ENCODE results near the gene PROCR.
"Not testable (repeated sequence)": the region's sequence is repeated elsewhere in the genome, so short reads cannot be mapped to it uniquely, and the experiment has no call there.

The PROCR gene

DNA sequence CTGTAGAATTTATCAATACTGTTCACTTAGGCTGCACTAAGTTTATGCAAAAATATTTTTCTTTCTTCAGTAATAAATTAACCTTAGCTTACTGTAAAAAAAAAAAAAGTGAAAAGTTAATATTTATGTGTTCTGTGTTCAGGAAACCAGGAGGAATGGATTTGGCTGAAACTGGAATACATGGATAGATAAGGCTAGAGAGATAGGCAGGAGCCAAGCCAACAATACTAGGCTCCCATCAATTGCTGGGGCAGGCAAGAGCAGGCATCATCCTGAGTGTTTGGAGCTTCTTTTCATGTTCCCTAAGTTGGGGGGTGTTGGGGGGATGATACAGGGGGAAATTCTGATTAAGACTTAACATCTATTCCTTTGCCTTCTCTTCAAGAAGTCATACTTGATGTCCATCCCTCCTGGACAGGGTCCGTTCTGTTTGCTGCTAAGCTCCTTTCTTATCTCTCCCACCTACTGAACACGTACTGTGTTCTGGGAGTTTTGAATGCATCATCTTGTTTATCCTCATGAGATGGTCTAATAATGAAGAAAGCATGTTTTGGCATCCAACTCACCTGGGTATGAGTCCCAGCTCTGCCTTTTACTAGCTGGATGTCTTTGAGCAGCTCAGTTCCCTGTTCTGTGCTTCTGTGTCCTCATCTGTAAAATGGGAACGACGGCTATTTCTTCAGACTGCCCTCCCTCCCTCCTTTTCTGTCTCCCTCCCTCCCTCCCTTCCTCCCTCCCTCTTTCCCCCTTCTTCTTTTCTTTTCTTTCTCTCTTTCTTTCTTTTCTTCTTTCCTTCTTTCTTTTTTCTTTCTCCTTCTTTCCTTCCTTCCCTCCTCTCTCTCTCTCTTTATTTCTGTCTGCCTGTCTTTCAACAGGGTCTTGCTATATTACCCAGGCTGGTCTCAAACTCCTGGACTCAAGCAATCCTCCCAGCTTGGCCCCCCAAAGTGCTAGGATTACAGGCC, 6.4 kb upstream of the PROCR start:
- no peak for DNase-seq (ENCODE audit: low spot score)

DNA sequence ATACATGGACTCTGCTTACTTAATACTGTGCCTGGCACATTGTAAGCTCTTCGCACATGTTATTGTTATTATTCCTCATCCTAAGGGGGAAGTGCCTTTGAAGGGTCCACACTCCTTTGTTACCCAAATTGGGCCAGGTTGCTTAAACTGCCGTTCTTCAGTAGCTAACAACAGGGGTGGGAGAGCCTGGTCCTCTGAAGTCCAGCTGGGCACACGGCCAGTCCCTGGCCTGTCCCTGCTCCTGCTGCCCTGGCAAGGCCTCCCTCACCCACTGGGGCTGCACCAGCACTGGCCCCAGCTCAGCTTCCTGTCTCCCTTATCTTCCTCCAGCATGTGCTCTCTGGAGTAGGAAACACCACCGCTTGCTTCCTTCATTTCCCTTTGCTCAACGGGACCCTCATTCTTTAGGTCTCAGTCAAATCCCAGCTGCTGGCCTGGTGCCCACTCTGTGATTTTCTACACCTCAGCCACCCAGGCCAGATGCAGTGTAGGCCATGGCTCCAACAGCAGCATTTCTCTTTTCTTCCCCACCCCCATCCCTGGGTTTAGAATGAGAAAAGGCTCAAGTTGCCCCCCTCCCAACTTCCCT, 5.5 kb upstream of the PROCR start:
- DNase-seq (ENCODE audit: low spot score), result no peak

DNA sequence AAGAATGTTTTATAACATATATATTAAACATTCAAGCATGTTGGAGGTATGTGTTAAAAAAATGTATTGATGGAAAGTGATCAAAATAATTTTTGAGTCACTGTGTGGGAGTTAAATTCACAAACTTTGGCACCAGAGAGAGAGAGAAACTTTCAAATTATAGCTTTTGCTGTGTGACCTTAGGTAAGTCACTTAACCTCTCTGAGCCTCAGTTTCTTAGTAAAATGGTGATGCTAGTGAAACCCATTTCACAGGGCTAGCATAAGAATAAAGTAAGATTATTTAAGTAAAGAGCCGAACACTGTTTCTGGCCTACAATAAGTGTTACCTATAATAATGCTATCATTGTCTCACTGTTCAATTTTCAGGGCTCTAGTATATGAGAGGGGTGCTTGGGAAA, 4.1 kb upstream of the PROCR start:
- DNase-seq (ENCODE audit: low spot score), result no peak

DNA sequence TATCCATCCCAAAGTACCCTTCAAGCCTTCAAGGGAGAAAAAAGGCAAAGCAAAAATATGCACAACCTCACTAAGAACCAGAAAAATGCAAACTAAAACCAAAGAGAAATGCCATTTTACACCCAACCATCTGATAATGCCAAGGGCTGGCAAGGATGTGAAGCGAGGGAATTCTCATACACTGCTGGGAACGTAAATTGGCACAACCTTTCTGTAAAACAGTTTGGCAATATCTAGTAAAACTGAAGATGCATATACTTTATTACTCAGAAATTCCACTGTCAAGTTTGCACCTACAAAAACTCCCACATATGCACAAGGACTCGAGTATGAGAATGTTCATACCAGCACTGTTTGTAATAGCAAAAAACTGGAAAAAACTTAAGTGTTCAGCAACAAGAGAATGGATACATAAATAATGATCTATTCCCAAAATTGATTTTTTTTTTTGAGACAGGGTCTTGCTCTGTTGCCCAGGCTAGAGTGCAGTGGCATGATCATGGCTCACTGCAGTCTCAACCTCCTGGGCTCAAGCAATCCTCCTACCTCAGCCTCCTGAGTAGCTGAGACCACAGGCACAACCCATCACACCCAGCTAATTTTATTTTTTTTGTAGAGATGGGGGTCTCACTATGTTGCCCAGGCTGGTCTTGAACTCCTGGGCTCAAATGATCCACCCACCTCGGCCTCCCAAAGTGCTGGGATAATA, 3.0 kb upstream of the PROCR start:
- DNase-seq (ENCODE audit: low spot score), result not testable (repeated sequence)

DNA sequence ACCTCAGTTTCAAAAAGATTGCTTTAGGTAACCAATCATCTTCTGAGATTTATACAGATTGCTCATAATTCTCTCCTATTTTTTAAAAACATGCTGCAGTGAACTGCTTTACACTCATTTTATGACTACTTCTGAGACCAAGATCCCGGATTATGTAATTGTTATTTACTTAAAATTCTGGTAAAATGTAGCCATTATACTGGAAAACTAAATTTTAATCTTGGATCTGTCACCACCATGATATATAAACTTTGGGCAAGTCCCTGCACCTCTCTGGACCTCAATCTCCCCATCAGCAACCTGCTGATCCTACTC, 477 bp upstream of the PROCR start:
- DNase-seq (ENCODE audit: low spot score), result no peak

DNA sequence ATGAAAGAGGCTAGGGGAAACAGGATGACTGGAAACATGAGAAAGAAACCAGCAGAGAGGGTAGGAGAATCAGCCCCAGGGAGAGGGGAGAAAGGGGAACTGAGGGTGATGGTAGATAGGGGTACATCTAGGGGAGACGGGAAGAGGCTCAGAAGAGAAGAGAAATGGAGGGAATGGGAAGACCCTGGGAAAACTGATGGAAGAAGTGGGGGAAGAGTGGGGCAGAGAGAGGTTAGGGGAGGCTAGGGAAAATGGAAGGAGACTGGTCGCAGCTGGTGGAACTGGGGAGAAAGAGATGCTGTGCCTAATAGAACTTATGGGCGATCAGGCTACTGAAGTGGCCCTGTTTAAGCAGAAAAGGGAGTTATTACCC, 548 bp downstream of the PROCR start:
- no peak for DNase-seq (ENCODE audit: low spot score)

DNA sequence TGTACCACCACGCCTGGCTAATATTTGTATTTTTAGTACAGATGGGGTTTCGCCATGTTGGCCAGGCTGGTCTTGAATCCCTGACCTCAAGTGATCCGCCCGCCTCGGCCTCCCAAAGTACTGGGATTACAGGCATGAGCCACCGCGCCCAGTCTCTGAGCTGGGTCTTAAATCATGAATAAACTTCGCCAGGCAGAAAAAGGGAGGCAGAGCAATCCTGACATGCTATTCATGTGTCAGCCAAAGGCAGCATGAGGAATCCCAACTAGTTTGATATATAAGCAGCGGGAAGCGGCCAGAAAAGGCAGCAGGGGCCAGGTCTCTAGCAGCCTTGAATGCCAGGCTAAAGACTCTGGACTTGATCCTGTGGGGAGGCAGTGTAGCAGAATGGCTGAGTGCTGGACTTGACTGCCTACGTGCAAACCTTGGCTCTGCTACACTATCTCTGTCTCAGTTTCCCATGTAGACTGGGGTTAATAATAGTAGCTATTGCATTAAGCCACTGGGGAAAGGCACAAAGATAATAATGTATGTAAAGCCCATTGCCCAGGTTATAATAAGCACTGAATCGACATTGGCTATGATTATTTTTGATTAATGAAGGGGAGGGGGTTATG, 1.8 kb downstream of the PROCR start:
- DNase-seq (ENCODE audit: low spot score), result no peak

DNA sequence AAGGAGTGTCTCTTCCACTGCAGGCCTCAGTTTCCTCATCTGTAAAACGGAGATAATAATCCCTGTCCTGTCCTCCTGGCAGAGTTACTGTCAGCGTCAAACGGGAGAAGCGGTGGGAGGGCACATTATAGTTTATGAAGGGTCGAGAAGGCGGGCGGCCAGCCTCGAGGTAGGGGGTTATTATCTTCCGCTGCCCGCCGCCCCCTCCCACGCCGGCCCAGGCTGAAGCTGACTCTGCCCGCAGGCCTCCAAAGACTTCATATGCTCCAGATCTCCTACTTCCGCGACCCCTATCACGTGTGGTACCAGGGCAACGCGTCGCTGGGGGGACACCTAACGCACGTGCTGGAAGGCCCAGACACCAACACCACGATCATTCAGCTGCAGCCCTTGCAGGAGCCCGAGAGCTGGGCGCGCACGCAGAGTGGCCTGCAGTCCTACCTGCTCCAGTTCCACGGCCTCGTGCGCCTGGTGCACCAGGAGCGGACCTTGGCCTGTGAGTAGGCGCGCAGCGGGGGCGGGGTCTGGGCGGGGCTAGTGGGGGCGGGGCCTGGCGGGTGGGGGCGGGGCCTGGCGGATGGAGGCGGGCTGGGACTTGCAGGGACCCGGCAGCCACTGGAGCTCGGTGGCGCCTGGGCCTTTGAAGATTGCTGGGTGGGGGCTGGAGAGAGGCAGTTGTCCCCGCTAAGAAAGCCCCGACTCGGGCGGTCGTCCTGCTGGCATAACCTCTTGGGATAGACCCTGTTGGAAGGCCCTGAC, 2.8 kb downstream of the PROCR start:
- no peak for DNase-seq (ENCODE audit: low spot score)

DNA sequence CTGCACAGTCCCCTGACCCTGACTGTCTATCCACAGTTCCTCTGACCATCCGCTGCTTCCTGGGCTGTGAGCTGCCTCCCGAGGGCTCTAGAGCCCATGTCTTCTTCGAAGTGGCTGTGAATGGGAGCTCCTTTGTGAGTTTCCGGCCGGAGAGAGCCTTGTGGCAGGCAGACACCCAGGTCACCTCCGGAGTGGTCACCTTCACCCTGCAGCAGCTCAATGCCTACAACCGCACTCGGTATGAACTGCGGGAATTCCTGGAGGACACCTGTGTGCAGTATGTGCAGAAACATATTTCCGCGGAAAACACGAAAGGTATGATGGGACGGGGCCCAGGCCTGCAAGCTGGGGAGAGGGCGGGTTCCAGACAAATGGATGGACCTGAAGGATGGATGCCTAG, 4.3 kb downstream of the PROCR start:
- DNase-seq (ENCODE audit: low spot score), result no peak

DNA sequence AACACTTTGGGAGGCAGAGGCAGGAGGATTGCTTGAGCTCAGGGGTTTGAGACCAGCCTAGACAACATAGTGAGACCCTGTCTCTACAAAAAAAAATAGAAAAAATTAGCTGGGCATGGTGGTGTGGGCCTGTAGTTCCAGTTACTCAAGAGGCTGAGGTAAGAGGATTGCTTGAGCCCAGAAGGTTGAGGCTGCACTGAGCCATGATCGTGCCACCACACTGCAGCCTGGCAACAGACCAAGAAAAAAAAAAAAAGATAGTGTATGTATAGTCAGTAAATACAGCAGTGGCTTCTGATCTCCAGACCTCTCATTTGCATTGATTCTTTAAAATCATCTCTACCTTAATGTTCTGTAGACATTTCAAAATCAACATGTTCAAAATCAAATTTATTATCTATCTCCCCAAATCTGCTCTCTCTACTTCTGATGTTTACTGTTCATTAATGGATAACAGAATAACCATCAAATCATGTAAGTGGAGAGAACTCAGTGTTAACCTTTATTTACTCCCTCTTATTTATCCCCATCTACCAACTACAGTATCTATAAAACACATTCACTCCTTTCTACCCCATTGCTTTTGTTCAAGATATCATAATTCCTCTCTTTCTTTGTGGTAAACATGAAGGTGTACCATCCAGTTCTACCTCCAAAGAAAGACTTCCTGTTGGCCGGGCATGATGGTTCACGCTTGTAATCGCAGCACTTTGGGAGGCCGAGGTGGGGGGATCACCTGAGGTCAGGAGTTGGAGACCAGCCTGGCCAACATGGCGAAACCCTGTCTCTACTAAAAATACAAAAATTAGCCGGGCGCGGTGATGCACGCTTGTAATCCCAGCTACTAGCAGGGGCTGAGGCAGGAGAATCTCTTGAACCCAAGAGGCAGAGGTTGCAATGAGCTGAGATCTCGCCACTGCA, 7.7 kb downstream of the PROCR start:
- no peak for DNase-seq (ENCODE audit: low spot score)

DNA sequence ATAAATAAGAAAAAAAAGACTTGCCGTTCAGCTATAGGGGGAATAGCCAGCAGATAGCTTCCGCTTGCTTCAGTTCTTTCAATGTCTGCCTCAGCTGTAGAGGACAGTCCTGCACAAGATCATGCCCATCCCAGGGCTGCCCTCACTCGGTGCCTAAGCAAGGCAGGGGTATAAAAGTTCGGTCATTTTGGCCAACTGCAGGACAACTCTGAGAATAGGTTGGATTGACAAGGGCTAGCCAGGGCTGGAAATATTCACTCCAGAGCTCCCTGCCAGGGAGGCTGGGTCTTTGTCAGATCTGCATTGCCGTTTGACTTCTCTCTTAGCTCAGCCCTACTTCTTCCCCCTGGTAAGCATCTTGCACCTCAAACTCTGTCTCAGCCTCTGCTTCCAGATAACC, 8.4 kb downstream of the PROCR start:
- no peak for DNase-seq (ENCODE audit: low spot score)

DNA sequence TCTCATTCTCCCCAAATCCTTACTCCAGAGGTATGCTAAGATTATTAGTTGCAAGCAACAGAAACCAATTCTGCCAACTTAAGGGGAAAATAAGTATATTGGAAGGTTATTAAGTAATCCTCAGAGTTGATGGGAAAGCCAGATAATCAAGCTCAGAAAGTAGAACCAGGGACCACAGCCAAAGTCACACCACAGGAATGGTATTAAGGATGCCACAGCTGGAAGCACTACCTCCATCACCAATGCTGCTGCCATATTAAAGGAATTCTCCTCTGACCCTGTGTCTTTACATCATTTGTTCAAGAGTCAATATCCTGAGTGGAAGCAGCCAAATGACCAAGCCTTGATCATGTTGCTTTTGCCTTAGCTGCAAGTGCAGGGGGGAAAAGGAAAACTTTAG, 9.9 kb downstream of the PROCR start:
- no peak for DNase-seq (ENCODE audit: low spot score)

DNA sequence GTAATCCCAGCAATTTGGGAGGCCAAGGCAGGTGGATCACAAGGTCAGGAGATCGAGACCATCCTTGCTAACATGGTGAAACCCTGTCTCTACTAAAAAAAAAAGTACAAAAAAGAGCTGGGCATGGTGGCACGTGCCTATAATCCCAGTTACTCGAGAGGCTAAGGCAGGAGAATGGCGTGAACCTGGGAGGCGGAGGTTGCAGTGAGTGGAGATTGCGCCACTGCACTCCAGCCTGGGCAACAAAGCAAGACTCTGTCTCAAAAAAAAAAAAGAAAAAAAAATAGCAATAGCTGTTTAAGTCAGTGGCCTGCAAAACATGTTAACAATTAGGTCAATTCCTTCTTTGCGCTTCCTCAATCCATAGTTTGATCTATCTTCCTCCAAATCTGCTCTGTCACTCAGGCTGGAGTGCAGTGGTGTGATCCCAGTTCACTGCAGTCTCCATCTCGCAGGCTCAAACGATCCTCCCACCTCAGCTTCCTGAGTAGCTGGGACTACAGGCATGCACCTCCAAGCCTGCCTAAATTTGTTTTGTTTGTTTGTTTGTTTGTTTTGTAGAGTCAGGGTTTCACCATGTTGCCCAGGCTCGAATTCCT, 14.9 kb downstream of the PROCR start:
- DNase-seq (ENCODE audit: low spot score), result not testable (repeated sequence)

DNA sequence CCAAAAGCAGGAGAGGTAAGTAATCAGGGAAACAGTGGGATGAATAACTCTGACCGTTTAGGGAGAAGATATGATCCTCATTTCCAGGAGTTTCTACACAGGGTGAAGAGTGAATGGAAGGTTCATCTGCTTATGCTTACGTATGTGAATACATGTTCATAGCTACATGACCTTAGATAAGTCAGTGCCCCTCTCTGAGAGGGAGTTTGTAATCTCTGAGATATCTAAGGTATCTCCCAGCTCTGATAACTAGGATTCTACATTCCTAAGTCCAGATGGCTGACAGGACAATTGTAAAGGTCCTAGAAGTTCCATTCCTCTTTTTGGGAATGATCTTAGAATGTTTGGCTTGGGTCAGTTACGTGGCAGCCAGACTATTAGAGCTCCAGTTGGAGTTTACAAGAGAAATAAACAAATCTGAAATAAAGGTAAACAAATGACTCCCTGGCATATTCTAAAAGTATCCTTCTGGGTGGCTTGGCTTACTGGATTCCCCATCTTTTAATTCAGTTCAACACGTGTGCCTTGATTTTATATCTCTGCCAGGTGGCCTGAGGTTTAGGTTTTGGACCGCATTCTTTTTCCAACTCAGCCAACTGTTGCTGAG, 15.8 kb downstream of the PROCR start:
- no peak for DNase-seq (ENCODE audit: low spot score)

DNA sequence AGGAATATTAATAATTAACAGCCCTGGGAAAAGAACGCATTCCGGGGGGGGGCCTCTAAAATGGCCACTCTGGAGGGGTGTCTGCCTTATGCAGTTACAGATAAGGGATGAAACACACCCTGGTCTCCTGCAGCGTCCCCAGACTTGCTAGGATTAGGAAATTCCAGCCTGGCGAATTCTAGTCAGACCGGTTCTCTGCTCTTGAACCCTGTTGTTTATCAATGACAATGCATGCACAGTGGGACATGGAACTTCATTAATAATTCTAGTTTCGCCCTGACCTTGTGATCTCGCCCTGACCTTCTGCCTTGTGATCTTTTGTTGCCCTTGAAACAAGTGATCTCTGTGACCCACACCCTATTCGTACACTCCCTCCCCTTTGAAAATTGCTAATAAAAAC, 17.4 kb downstream of the PROCR start:
- not testable (repeated sequence) for DNase-seq (ENCODE audit: low spot score)

DNA sequence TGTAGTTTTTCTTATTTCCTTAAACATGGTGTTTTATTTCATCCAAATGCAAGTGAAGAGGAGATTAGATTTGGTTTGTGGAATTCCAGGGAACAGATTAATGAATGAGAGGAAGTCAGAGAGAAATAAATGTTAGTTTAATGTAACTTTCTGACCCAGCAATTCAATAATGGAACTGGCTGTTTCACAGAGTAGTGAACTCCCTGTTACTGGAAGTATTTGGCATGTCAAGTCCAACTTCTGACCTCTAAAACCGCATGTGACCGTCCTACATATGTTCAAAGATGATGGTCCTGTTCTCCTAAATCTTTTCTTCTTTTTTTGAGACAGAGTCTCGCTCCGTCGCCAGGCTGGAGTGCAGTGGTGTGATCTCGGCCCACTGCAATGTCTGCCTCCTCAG, 18.7 kb downstream of the PROCR start:
- DNase-seq (ENCODE audit: low spot score), result no peak

DNA sequence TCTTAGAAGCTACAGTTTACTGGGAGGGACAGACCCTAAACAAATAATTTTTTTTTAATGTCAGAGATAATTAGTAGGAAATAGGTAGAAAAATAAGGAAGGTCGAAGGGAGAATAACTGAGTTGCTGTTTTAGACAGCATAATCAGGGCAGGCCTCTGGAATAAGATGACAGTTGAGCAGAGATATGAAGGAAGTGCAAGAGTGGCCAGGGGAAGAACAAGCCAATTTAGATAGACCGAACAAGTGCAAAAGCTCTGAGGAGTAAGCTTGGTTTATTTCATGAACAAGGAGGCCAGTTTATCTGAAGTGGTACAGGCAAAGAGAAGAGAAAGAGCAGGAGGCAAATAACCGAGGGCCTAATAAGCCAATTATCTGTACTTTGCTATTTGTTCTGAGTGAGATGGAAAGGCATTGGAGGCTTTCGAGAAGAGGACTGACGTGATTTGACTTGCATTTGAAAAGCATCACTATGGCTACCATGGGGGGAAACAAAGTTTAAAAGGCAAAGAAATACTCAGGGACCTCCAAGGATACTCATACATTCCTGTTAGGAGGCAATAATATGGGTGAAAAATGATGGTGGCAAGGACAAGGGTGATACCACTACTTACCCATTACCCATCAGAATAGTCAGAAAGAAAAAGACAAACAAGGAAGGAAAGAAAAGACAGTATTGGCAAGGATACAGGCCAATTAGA, 19.7 kb downstream of the PROCR start:
- no peak for DNase-seq (ENCODE audit: low spot score)

DNA sequence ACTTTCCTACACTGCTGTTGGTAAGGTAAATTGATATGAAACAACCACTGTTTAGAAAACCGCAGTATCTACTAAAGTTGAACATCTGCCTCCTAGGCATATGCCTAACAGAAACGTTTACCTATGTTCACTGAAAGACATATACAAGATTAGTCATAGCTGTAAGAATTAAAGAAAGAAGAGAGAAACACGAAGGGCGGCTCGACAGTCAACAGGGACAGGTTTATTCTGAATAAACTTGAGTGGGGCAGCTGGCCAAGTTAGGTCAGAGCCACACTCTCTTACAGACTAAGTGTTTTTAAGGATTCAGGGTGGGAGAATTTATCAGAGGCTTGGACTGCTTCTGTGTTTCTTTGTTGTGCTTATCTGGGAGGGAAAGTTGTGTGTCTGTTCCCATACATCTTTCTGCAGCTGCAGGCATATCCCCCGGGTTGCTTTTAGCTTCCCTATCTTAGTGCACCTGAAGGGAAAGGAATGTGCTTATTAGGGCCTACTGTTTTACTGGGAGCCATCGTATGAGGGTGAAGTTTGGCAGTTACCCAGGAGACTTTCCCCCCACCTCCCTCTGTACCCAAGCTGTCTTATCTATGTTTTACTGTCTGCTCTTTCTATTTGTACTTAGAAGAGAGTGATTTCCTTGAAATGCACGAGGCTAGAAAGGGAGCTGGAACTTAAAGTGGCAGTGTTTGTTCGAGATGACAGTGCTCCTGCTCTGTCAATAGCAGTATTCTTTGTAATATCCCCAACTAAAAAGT, 20.4 kb downstream of the PROCR start:
- no peak for DNase-seq (ENCODE audit: low spot score)
